GM21723 (cell line): ENCODE results near the gene KCNH2.
A peak's percentile ranks its signal among the peaks of the same experiment; 100 is the strongest.
"Not testable (repeated sequence)": the region's sequence is repeated elsewhere in the genome, so short reads cannot be mapped to it uniquely, and the experiment has no call there.

ENCODE experiments used
- ATAC-seq: cut with Tn5 transposase; IDR thresholded peaks from one replicate; pipeline ENCODE4 v1.9.1; 2021; ENCODE audit warnings: mild to moderate bottlenecking, moderate library complexity; ENCODE audit not compliant: unreplicated experiment

The KCNH2 gene

DNA sequence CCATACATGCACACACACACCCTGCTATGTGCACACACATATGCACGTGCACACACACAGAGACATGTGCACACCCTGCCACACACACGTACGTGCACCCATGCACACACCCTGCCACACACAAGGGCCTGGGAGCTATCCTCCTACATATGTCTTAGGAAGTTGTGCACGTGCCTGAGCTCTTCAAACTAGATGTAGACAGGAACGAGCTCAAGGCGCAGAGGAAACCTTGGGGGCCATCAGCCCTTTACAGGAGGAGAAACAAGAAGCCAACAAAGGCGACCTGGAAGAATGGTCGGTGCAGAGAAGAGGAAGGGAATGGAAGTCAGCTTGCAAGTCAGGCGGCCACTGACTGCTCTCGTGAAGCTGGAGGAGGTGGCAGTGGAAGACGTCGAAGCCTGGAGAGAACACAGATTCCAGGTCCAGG, 67.1 kb downstream of the KCNH2 start:
- no peak for ATAC-seq

GRCh38 chr7:150910305-150910995, 67.7 kb downstream of the KCNH2 start:
- not testable (repeated sequence) for ATAC-seq

- no peak for ATAC-seq
Observed at GRCh38 chr7:150909200-150909995, 68.7 kb downstream of the KCNH2 start.

GRCh38 chr7:150908173-150908572, 69.9 kb downstream of the KCNH2 start:
- no peak for ATAC-seq

DNA sequence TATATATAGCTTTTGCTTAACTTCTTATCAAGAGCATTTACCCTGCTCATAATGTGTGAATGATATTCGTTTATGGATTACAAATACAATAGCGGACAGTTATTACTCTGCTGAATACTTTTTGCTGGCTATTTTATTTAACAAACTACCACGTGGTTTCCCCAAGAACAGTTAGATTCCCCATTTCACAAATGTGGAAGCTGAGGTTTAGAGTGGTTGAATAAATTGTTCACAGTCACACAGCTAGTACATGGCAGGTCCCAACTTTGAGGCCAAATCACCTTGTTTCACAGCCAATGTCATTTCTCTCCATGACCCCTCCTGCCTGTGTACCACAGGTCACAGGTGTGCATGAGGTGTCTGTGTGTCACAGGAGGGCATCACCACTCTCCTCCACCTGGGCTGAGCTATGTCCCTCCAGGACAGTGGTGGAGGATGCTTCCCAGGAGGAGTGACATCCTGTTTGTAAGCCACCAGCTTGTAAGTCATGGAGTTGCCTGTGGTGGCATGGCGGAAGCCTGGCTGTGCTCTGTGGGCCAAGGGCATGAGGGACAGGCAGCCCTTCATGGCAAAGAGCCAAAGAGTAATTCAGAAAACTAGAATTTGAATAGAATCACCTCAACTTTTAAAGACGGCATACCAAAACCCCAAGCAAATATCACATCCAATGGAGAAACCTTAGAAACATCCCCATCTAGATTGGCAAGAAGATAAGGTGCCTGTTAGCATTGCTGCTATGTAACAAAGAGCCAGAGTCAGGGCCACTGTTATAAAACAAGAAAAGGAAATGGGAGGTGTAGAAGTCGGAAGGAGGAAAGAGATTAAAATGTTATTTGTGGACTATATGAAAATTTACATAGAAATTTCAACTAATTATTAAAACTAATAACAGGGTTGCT, 73.9 kb downstream of the KCNH2 start:
- ATAC-seq: no peak

- ATAC-seq: no peak
Observed at GRCh38 chr7:150903606-150904005, 74.5 kb downstream of the KCNH2 start.

DNA sequence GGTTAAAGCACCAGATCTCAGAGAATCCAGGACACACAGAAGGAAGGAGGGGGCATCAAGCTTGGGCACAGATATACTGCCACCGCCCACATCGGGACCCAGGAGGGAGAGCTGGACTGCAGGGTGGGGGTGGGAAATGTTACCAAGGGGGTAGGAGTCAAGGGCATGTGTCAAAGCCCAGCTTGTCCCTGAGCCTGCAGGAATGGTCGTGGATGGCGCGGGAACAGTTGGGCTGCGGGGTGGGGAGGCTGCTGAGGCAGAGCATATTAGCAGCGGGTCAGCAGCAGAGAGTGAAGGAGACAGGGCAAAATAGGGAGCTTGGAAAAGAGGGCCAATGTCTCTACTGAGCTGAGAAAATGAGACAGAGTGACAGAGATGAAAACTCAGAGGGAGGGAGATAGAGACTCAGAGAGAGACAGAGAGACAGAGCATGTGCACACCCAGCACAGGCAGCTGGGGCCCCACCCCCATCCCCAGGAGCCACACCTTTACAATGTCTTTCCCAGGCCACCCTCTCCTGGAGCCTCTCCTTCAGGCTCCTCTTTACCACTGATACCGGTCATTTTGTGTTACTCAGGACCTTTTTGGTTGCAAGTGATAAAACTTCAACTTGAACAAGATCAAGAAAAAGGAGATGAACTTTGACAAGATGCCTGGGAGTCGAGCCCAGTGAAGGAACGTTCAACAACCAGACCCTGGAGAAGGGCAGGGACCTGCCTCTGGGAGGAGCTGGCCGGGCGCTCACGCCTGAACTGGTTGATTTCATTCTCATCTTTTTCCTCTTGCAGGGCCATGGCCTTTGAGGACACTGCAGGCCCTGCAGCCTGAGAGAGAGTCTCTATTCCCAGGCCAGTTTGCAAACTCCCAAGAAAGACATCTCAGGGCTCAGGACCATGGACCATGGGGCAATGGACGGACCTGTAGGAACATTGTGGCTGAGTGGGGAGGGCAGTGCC, 75.8 kb downstream of the KCNH2 start:
- no peak for ATAC-seq

- ATAC-seq: no peak
Observed at GRCh38 chr7:150901160-150902035, 76.7 kb downstream of the KCNH2 start.

DNA sequence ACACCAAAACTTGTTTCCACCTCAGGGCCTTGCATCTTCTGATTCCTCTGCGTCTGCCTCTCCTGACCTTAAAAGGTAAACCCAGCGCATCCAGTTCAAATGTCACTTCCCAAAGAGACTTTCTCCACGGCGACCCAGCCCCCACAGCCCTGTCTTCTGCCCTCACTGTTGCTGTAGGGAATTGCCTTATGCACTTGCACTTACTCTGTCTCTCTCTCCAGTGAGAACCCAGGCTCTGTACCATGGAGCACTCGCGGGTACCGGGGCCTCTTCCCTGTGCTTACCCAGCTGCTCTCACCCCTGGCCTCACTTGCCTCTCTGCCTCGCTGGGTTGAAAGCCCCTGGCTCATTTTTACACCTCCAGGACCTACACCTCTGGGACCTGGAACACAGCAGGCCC, 77.4 kb downstream of the KCNH2 start:
- ATAC-seq: no peak

DNA sequence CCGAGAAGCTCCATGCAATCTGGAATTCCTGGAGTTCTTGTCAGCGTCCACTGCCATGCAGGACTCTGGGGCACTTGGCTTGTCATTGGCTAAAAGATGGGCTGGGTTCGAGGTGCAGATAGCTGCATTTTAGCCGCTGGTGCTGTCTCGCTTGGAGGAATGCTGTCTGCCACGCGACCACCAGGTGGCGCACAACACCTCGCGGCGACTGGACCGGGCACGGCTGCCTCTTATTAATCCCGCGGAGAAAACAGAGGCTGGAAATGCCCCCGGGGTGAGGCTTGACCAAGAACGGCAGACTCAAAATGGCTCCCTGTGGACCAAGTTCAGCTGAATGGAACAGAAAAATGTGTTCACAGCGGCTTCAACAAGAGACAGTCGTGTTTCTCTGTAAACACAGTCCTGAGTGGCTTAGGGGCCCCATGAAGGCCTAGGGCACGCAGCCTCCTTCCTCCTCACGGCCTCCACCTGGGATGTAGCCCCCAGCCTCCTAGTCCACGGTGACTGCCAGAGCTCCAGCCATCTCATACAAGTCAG, 79.6 kb downstream of the KCNH2 start:
- ATAC-seq: peak; percentile 68

- peak; percentile 75 for ATAC-seq
Observed at GRCh38 chr7:150897502-150898474, 80.3 kb downstream of the KCNH2 start.

- ATAC-seq: no peak
Observed at GRCh38 chr7:150896562-150897209, 81.4 kb downstream of the KCNH2 start.

DNA sequence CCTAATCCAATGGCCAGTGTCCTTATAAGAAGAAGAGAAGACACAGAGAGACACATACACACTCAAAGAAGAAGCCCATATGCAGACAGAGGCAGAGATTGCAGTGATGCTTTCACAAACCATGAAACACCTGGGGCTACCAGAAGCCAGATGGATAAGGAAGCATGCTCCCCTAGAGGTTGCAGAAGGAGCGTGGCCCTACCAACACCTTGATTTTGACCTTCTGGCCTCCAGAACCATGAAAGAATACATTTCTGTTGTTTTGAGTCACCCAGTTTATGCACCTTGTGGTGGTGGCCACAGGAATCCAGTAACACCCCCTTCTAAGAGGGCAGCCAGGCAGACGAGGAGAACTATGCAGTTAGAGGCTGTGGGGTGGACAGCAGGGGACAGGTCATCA, 82.3 kb downstream of the KCNH2 start:
- ATAC-seq: no peak
